HepG2 (cell line): Measurements from ENCODE around the gene TRAIP. TPM values are rescaled to one million over a fixed set of nuclear protein-coding genes. Genes with fewer than 3 reads are reported as not detected.

Experiments used
- DR1 ChIP-seq: sonication (generic); formaldehyde crosslinking; IDR thresholded peaks from 2 replicates; pipeline ENCODE4 v1.8.0; 2021; ENCODE audit warnings: mild to moderate bottlenecking, missing genetic modification reagents, inconsistent platforms
- HMG20A ChIP-seq: IDR thresholded peaks from 2 replicates; pipeline ENCODE4 v1.6.1; 2016; ENCODE audit warnings: borderline replicate concordance
- HNRNPK ChIP-seq: fragments of 200-400 bp; formaldehyde crosslinking; IDR thresholded peaks from 2 replicates; pipeline ENCODE4 v1.6.1; 2018; ENCODE audit warnings: low read length, low read depth, moderate library complexity, mild to moderate bottlenecking; ENCODE audit not compliant: poor library complexity, severe bottlenecking
- KAT2B ChIP-seq: fragments of 150-350 bp; IDR thresholded peaks from 2 replicates; pipeline ENCODE4 v1.6.1; 2014; ENCODE audit warnings: low read depth, low read length, borderline replicate concordance
- KLF16 ChIP-seq, 2 experiments: sonication (generic) in 1 of 2; formaldehyde crosslinking in 1 of 2; IDR thresholded peaks; 2 replicates each; pipeline versions ENCODE4 v1.6.1 to v1.8.0; 2016 to 2023; ENCODE audit warnings: missing genetic modification reagents in 2 of 2, missing compliant biosample characterization in 1 of 2
- MTA1 ChIP-seq: sonication (generic); formaldehyde crosslinking; IDR thresholded peaks from 2 replicates; pipeline ENCODE4 v1.4.0; 2020; ENCODE audit warnings: missing genetic modification reagents, mild to moderate bottlenecking, borderline replicate concordance
- RAD51 ChIP-seq: fragments of 450-650 bp; IDR thresholded peaks from 2 replicates; pipeline ENCODE4 v1.6.1; 2016; ENCODE audit warnings: borderline replicate concordance
- THAP11 ChIP-seq: IDR thresholded peaks from 2 replicates; pipeline ENCODE4 v1.6.1; 2016; ENCODE audit warnings: missing biosample characterization, missing genetic modification reagents
- TMF1 ChIP-seq: sonication (generic); formaldehyde crosslinking; IDR thresholded peaks from 2 replicates; pipeline ENCODE4 v1.8.1; 2022; ENCODE audit warnings: low read depth, missing genetic modification reagents
- ZNF101 ChIP-seq: sonication (generic); formaldehyde crosslinking; IDR thresholded peaks from 2 replicates; pipeline ENCODE4 v1.4.0; 2020; ENCODE audit warnings: mild to moderate bottlenecking, low read depth, missing genetic modification reagents, borderline replicate concordance
- ZNF224 ChIP-seq: sonication (generic); formaldehyde crosslinking; IDR thresholded peaks from 2 replicates; pipeline ENCODE4 v1.5.0; 2020; ENCODE audit warnings: mild to moderate bottlenecking, missing genetic modification reagents
- ZNF577 ChIP-seq: sonication (generic); formaldehyde crosslinking; IDR thresholded peaks from 2 replicates; pipeline ENCODE4 v1.4.0; 2020; ENCODE audit warnings: mild to moderate bottlenecking, low read depth, missing genetic modification reagents, borderline replicate concordance
- ZNF891 ChIP-seq: sonication (generic); formaldehyde crosslinking; IDR thresholded peaks from 2 replicates; pipeline ENCODE4 v1.5.0; 2020; ENCODE audit warnings: mild to moderate bottlenecking, missing genetic modification reagents
- polyA plus RNA-seq, 8 experiments: library from polyadenylated mRNA; depleted of rRNA in 3 of 8; stranded (reverse) in 7 of 8; unstranded in 1 of 8; fragments of >200 nt; fragmentation: Illumina TruSeq in 4 of 8; extraction: Trizol in 4 of 8; gene quantifications; 2 replicates each; pipeline versions ENCODE4 v1.2.1 to v1.2.3, GENCODE V29; 2011 to 2016; ENCODE audit warnings: low read depth in 4 of 8, missing spikeins in 1 of 8, mixed read lengths in 1 of 8; ENCODE audit not compliant: insufficient read depth in 1 of 8
- total RNA-seq, 5 experiments: library from RNA; depleted of rRNA; stranded (reverse); fragments of >200 nt; fragmentation: Illumina TruSeq; extraction: Trizol; gene quantifications; 2 replicates each; pipeline ENCODE4 v1.2.3, GENCODE V29; 2016; ENCODE audit warnings: low read depth in 1 of 5
- TF ChIP-seq, protein P1 (sequence below): sonication (generic); formaldehyde crosslinking; IDR thresholded peaks from 2 replicates; pipeline ENCODE4 v1.4.0; 2020; ENCODE audit warnings: missing genetic modification reagents
- TF ChIP-seq, protein P2 (sequence below): sonication (generic); formaldehyde crosslinking; IDR thresholded peaks from 2 replicates; pipeline ENCODE4 v1.8.0; 2023; ENCODE audit warnings: mild to moderate bottlenecking, missing genetic modification reagents
- TF ChIP-seq, protein P3 (sequence below): sonication (generic); formaldehyde crosslinking; IDR thresholded peaks from 2 replicates; pipeline ENCODE4 v1.4.0; 2020; ENCODE audit warnings: missing genetic modification reagents
- TF ChIP-seq, protein P4 (sequence below): sonication (generic); formaldehyde crosslinking; IDR thresholded peaks from 2 replicates; pipeline ENCODE4 v1.5.0; 2020; ENCODE audit warnings: missing genetic modification reagents
- TF ChIP-seq, protein P5 (sequence below): sonication (generic); formaldehyde crosslinking; IDR thresholded peaks from 2 replicates; pipeline ENCODE4 v1.4.0; 2020; ENCODE audit warnings: missing genetic modification reagents

The TRAIP gene
- total and polyA plus RNA-seq, 2 of the 13 experiments (the other 11 are each of a cell fraction or from before 2014, with no cell fraction given): 13.9 to 23.9 TPM

DNA sequence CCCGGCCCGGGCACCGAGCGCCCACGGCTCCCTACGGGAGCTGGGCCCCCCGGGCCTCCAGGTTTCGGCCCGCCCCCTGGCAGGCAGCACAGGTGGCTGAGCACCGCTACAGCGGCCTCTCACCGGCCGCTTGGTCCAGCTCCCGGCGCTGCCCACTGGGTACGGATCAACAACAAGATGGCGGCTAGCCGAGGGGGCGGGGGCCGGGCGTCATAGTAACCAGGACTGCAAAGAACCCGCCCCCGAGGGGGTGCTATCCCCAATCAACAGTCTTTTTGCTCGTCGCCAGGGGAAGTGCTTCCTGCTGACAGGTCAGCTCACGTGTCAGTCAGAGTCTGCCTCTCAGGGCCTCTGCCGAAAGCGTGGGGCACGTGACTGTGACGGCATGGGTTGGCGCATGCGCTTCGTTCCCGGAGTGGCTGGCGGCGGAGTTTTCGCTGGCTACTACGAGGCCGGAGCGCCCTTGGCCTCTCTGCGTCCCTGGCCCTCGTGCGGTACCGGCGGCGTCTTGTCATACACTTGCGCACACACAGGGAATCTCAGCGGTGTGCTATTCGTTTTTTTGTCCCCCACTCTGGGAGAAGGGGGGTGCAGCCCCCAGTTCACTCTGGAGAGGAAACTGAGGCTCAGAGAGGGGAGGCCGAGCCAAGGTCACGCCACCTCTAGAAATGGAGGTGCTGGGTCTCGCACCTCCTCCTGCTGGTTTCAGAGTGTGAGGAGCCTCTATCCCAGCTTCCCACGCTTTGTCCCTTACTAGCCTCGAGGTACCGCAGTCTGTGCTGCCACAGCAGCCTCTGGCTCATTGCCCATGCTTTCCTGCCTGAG lies 69.8 kb downstream of the TRAIP start, which contains the start of gene IP6K1 (continued):
- peak; percentile 78 for TF ChIP-seq TMF1
- TF ChIP-seq, protein P1, sequence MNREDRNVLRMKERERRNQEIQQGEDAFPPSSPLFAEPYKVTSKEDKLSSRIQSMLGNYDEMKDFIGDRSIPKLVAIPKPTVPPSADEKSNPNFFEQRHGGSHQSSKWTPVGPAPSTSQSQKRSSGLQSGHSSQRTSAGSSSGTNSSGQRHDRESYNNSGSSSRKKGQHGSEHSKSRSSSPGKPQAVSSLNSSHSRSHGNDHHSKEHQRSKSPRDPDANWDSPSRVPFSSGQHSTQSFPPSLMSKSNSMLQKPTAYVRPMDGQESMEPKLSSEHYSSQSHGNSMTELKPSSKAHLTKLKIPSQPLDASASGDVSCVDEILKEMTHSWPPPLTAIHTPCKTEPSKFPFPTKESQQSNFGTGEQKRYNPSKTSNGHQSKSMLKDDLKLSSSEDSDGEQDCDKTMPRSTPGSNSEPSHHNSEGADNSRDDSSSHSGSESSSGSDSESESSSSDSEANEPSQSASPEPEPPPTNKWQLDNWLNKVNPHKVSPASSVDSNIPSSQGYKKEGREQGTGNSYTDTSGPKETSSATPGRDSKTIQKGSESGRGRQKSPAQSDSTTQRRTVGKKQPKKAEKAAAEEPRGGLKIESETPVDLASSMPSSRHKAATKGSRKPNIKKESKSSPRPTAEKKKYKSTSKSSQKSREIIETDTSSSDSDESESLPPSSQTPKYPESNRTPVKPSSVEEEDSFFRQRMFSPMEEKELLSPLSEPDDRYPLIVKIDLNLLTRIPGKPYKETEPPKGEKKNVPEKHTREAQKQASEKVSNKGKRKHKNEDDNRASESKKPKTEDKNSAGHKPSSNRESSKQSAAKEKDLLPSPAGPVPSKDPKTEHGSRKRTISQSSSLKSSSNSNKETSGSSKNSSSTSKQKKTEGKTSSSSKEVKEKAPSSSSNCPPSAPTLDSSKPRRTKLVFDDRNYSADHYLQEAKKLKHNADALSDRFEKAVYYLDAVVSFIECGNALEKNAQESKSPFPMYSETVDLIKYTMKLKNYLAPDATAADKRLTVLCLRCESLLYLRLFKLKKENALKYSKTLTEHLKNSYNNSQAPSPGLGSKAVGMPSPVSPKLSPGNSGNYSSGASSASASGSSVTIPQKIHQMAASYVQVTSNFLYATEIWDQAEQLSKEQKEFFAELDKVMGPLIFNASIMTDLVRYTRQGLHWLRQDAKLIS (CRISPR knock-in tag): no peak
- peak; percentile 55 for TF ChIP-seq HNRNPK
- TF ChIP-seq, protein P2, sequence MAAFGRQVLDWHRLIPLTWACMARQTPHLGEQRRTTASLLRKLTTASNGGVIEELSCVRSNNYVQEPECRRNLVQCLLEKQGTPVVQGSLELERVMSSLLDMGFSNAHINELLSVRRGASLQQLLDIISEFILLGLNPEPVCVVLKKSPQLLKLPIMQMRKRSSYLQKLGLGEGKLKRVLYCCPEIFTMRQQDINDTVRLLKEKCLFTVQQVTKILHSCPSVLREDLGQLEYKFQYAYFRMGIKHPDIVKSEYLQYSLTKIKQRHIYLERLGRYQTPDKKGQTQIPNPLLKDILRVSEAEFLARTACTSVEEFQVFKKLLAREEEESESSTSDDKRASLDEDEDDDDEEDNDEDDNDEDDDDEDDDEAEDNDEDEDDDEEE (CRISPR knock-in tag): peak; percentile 89; the same call in 1 of the 2 replicates
- peak; percentile 95 for TF ChIP-seq RAD51
- TF ChIP-seq HMG20A (CRISPR knock-in tag): no peak
- no peak for TF ChIP-seq ZNF577 (CRISPR knock-in tag)
- TF ChIP-seq KAT2B: no peak
- TF ChIP-seq ZNF101 (CRISPR knock-in tag): no peak
- 0 out of 2 replicates have a peak, but pooled peaks have one; percentile 40 for TF ChIP-seq DR1 (CRISPR knock-in tag)
- peak; percentile 52; the same call in 1 of the 2 replicates for TF ChIP-seq ZNF224 (CRISPR knock-in tag)
- peak; percentile 64; the same call in 1 of the 2 replicates for TF ChIP-seq ZNF891
- 0 out of 2 replicates have a peak, but pooled peaks have one; percentile 45 for TF ChIP-seq MTA1 (CRISPR knock-in tag)
- TF ChIP-seq, protein P3, sequence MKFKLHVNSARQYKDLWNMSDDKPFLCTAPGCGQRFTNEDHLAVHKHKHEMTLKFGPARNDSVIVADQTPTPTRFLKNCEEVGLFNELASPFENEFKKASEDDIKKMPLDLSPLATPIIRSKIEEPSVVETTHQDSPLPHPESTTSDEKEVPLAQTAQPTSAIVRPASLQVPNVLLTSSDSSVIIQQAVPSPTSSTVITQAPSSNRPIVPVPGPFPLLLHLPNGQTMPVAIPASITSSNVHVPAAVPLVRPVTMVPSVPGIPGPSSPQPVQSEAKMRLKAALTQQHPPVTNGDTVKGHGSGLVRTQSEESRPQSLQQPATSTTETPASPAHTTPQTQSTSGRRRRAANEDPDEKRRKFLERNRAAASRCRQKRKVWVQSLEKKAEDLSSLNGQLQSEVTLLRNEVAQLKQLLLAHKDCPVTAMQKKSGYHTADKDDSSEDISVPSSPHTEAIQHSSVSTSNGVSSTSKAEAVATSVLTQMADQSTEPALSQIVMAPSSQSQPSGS: peak; percentile 73; the same call in 1 of the 2 replicates
- TF ChIP-seq, protein P4, sequence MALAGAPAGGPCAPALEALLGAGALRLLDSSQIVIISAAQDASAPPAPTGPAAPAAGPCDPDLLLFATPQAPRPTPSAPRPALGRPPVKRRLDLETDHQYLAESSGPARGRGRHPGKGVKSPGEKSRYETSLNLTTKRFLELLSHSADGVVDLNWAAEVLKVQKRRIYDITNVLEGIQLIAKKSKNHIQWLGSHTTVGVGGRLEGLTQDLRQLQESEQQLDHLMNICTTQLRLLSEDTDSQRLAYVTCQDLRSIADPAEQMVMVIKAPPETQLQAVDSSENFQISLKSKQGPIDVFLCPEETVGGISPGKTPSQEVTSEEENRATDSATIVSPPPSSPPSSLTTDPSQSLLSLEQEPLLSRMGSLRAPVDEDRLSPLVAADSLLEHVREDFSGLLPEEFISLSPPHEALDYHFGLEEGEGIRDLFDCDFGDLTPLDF: peak; percentile 63; the same call in 1 of the 2 replicates
- TF ChIP-seq, protein P5, sequence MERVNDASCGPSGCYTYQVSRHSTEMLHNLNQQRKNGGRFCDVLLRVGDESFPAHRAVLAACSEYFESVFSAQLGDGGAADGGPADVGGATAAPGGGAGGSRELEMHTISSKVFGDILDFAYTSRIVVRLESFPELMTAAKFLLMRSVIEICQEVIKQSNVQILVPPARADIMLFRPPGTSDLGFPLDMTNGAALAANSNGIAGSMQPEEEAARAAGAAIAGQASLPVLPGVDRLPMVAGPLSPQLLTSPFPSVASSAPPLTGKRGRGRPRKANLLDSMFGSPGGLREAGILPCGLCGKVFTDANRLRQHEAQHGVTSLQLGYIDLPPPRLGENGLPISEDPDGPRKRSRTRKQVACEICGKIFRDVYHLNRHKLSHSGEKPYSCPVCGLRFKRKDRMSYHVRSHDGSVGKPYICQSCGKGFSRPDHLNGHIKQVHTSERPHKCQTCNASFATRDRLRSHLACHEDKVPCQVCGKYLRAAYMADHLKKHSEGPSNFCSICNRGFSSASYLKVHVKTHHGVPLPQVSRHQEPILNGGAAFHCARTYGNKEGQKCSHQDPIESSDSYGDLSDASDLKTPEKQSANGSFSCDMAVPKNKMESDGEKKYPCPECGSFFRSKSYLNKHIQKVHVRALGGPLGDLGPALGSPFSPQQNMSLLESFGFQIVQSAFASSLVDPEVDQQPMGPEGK (CRISPR knock-in tag): peak; percentile 23; the same call in 1 of the 2 replicates
- TF ChIP-seq KLF16 (CRISPR knock-in tag; IDR thresholded peaks at IDR 0.05): peak in 1 of 2 experiments; percentile 41; a peak in 3 of 4 replicates
- peak; percentile 83 for TF ChIP-seq THAP11
